HUES64 (cell line): Measurements from ENCODE around the gene DNAJC17.

Experiments used
- H3K27ac ChIP-seq: 2 replicates; pipeline ENCODE4 v1.7.0; 2013; ENCODE audit warnings: low read depth, low read length, inconsistent platforms
- H3K27me3 ChIP-seq: 2 replicates; pipeline ENCODE4 v1.6.1; 2013; ENCODE audit warnings: mild to moderate bottlenecking, low read length; ENCODE audit not compliant: insufficient read depth
- H3K36me3 ChIP-seq: 2 replicates; pipeline ENCODE4 v1.6.1; 2013; ENCODE audit warnings: mild to moderate bottlenecking, low read length; ENCODE audit not compliant: insufficient read depth
- H3K4me1 ChIP-seq: 2 replicates; pipeline ENCODE4 v1.6.1; 2013; ENCODE audit warnings: mild to moderate bottlenecking, low read length, moderate library complexity; ENCODE audit not compliant: insufficient read depth
- H3K4me3 ChIP-seq: 2 replicates; pipeline ENCODE4 v1.5.1; 2013; ENCODE audit warnings: mild to moderate bottlenecking, low read length, moderate library complexity
- H3K9ac ChIP-seq: 2 replicates; pipeline ENCODE4 v1.6.1; 2013; ENCODE audit warnings: mild to moderate bottlenecking, low read depth, low read length
- H3K9me3 ChIP-seq: 2 replicates; pipeline ENCODE4 v1.6.1; 2013; ENCODE audit warnings: low read depth, low read length; ENCODE audit not compliant: insufficient read depth
- WGBS: fragments of 150-250, 120-280 bp; methylation state at CpG from one replicate; pipeline ENCODE4 v1.1.7; 2013; ENCODE audit warnings: missing lambda C conversion rate; 5-methylcytosine and 5-hydroxymethylcytosine counted together

DNAJC17 gene

DNA sequence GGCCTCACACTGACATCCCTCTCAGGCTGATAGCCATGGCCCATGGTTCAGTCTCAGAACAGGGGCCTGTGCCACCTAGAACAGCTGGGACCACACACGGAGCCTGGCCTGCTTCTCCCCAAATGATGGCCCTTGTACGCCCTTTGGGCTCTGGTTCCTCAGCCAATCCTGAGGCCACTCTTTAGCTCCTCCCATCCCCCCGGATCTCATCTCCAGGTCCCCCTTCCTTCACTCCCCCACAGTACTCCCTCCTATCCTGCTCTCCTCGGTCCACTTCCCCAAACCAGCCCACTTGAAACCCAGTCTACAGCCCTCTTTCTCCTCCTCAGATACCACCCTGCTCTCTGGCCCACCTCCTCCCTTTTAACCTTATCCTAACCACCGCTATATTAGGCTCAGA lies 18.2 kb downstream of the DNAJC17 start:
- no peak overlapping the region for H3K27ac ChIP-seq
- H3K9ac ChIP-seq, result no peak overlapping the region
- no peaks in the 10 kb centered on the region for H3K27me3 ChIP-seq
- H3K9me3 ChIP-seq, result no peaks in the 10 kb centered on the region
- WGBS, result 89% methylated on average over 5 of the region's 5 CpGs
- H3K4me3 ChIP-seq, result no peak overlapping the region
- peaks cover 7% of the 10 kb centered on the region; the same call in 1 of the 2 replicates for H3K36me3 ChIP-seq
- peaks cover 30% of the 10 kb centered on the region for H3K4me1 ChIP-seq

DNA sequence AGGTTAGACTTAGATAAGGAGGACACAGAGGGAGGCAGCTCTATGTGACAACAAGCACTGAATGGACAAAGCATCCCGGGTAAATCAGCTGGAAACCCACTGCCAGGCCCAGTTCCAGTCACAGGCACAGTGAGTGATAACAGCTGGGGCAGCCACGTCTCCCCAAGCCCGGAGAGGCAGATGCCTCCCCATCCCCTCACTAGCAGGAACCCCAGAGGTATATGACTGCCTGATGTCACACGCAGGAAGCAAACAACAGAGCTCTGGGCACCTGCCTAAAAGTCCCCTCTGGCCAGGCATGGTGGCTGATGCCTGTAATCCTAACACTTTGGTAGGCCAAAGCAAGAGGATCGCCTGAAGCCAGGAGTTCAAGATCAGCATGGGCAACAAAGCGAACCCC lies 19.3 kb downstream of the DNAJC17 start:
- Histone ChIP-seq H3K9ac (no peak overlapping the region), H3K27me3 (no peaks in the 10 kb centered on the region), H3K9me3 (no peaks in the 10 kb centered on the region), H3K27ac (peak overlapping the region; percentile 7; the same call in 1 of the 2 replicates), H3K36me3 (peaks cover 7% of the 10 kb centered on the region; the same call in 1 of the 2 replicates), H3K4me3 (no peak overlapping the region), H3K4me1 (peaks cover 30% of the 10 kb centered on the region)
- 80% methylated on average over 6 of the region's 6 CpGs for WGBS

DNA sequence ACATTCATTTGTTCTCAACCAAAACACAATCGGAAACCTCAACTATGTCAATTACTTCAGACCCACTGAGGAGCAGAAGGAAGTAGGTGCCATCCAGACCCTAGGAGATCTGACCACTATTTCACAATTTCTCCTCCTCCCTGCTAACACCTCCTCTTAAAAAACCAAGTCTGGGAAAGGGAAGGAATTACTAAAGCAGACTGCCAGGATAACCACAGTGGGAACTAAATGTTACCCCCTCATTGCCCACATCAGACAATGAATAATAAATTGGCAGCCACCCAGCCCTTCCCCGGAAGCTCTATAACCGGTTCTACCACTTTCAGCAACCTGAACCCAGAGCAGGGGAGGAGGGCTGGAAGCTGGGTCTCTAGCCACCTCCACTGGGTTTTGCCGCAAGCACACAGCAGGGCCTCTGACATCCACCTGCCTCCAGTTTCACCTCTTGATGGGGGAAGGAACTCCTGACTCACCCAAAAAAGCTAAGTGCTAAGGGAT lies 19.9 kb downstream of the DNAJC17 start:
- peak overlapping the region; percentile 6; the same call in 1 of the 2 replicates for H3K27ac ChIP-seq
- H3K4me1 ChIP-seq, result peaks cover 30% of the 10 kb centered on the region
- H3K9me3 ChIP-seq, result no peaks in the 10 kb centered on the region
- no peak overlapping the region for H3K9ac ChIP-seq
- H3K4me3 ChIP-seq, result peak overlapping the region; percentile 17; the same call in 1 of the 2 replicates
- H3K36me3 ChIP-seq, result peaks cover 7% of the 10 kb centered on the region; the same call in 1 of the 2 replicates
- 73% methylated on average over 4 of the region's 4 CpGs for WGBS
- H3K27me3 ChIP-seq, result no peaks in the 10 kb centered on the region

DNA sequence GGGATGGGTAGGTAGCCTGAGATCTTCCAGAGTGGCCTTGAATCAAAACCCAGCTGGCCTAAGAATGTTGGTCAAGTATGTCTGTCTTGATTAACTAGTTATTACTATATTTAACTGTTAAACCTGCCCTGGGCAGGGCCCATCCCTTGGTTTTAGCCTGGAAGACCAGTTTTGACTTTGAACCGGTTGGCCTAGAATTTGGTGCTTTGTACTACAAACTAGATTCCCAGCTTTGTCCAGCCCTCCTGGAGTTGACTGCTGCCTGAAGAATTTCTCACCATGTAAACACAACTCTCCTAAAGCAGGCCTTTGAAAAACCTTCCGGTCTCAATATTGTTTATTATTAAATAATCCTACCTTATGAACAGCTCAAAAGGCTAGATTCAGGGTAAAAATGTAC lies 21.5 kb downstream of the DNAJC17 start:
- H3K9ac ChIP-seq, result no peak overlapping the region
- no peaks in the 10 kb centered on the region for H3K9me3 ChIP-seq
- no peak overlapping the region for H3K4me3 ChIP-seq
- no peaks in the 10 kb centered on the region for H3K27me3 ChIP-seq
- H3K4me1 ChIP-seq, result peaks cover 30% of the 10 kb centered on the region
- H3K36me3 ChIP-seq, result no peaks in the 10 kb centered on the region
- H3K27ac ChIP-seq, result no peak overlapping the region
- WGBS, result 91% methylated on average over 1 of the region's 2 CpGs

DNA sequence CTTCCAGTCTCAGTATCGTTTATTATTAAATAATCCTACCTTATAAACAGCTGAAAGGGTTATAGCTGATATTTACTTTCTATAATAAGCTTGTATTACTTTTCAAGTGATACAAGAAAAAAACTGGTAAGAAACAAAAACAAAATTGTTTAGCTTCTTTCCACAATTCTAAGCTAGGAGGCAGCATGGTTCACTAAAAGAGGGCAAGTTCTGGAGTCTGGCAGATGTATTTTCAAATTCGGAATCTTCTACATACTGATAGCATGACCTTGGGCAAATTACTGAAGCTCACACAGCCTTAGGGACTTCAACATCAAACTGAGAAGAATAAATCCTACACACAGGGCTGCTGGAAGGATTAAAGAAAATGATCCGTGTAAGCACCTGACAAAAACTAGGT lies 22.1 kb downstream of the DNAJC17 start:
- 97% methylated on average over 2 of the region's 3 CpGs for WGBS
- Histone ChIP-seq H3K27ac (no peak overlapping the region), H3K27me3 (no peaks in the 10 kb centered on the region), H3K4me3 (no peak overlapping the region), H3K36me3 (no peaks in the 10 kb centered on the region), H3K9ac (no peak overlapping the region), H3K9me3 (no peaks in the 10 kb centered on the region), H3K4me1 (peaks cover 30% of the 10 kb centered on the region)

DNA sequence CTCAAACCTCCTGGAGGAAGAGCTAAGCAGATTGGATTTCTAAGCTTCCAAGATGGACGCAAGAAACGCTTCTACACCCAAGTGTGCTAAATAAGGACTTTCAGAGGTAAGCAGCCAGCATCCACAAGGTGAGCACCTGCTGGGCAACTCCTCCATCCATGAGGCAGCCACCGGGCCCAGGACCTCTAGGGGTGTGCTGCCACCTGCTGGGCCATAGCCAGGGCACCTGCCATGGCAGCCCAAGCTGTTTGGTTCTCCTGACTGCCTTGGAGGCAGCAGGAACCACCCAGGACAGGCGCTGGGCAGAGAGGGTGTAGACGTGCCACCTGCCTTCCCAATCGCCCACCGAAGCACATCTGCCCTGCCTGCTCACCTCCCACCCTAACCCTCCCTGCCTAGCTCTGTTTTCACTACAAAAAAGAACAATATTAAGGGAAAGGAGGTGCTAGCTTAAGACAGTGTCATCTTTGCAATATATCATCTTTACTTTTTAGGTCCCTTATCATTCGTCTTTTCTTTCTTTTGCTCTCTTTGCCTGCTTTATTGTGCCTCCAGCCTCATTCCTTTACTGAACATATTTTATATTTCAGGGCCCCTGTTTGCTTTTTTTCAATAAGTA lies 24.6 kb downstream of the DNAJC17 start:
- Histone ChIP-seq H3K36me3 (peaks cover 17% of the 10 kb centered on the region), H3K4me3 (no peak overlapping the region), H3K4me1 (peaks cover 22% of the 10 kb centered on the region), H3K27ac (no peak overlapping the region), H3K27me3 (no peaks in the 10 kb centered on the region), H3K9me3 (no peaks in the 10 kb centered on the region), H3K9ac (no peak overlapping the region)
- 77% methylated on average over 8 of the region's 8 CpGs for WGBS

DNA sequence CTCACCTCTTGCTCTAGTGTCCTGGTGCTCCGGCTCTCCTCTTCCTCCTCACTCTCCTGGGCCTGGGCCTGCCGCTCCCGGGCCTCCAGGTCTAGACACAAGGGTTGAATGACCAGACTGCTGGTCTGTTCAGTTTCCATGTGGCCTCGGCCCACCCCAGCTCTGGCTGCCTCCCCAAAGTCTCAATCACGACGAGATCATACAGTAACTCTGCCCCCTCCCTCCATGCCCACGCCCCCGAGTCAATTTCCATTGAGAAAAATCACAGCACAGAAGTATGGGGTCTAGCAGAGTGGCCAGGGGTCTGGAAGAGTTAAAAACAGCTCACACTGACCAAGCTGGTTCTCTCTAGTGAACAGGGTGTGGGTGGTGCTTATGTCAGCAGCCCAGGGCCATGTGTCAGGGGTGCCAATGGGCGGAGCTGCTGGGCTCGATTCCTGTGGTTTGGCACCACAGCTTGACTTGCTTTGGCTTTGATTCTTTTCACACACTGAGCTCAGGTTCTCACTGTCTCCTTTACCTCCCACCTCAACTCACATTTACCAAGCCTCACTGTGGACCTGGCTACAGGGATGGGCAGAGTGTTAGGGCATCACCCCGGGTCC lies 30.6 kb downstream of the DNAJC17 start:
- 94% methylated on average over 11 of the region's 11 CpGs for WGBS
- Histone ChIP-seq H3K9ac (no peak overlapping the region), H3K27ac (no peak overlapping the region), H3K27me3 (no peaks in the 10 kb centered on the region), H3K36me3 (peaks cover 62% of the 10 kb centered on the region), H3K9me3 (no peaks in the 10 kb centered on the region), H3K4me1 (no peaks in the 10 kb centered on the region), H3K4me3 (no peak overlapping the region)

DNA sequence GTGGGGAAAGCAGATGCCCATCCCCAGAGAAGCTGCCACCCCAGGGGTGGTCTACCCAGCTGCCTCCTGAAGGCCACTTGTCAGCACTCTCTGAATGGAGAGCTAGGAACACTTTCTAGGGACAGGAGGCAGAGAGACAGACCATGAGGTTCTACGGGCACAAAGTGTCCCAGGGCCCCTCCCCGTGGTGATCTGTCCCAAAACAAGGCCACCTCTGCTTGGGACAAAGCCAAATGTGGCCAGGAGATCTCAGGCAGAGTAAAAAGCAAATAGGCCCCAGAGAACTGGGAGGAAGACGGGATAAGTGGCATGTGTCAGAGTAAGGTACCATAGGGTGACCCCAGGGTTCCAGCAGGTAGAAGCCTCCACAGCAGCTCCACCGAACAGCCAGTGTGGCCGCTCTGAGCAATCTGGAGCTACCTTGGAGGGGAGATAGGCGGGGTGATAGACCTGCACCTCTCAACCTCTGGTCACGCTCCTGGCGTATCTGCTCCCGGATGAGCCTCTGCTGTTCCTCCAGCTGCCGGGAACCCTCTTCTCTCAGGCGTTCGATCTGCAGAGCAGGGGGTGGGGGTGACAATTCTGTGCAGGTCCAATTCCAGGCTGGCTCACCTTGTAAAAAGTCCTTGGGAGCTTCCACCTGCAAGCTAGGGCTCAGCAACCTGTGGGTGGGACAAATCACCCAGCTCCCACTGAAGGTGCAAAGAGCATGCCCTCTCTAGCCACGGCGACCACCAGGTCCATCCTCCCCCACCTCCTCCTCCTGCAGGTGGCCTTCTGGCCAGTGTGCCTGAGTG lies 31.3 kb downstream of the DNAJC17 start:
- Histone ChIP-seq H3K4me3 (no peak overlapping the region), H3K9ac (no peak overlapping the region), H3K27me3 (no peaks in the 10 kb centered on the region), H3K27ac (no peak overlapping the region), H3K4me1 (no peaks in the 10 kb centered on the region), H3K36me3 (peaks cover 64% of the 10 kb centered on the region), H3K9me3 (no peaks in the 10 kb centered on the region)
- WGBS, result 94% methylated on average over 14 of the region's 14 CpGs

DNA sequence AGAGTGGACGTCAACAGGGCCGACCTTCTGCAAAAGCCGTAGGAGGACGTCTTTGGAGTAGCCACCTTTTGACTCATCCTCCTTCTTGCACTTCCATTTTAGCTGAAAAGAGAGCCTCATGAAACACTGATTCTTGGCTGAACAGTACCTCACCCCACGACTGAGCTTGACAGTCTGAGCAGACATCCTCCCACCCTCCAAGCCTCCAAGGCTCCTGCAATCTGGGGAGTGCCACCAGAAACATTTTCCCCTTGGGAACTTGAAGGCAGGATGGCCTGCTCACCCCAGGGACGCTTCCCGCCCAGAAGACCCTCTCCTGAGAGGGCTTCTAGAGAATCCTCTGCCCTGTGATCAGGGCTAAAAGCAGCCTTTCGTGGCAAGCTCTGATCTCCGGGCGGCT lies 32.3 kb downstream of the DNAJC17 start:
- Histone ChIP-seq H3K36me3 (peaks cover 64% of the 10 kb centered on the region), H3K4me3 (no peak overlapping the region), H3K9ac (no peak overlapping the region), H3K27me3 (no peaks in the 10 kb centered on the region), H3K9me3 (no peaks in the 10 kb centered on the region), H3K27ac (no peak overlapping the region), H3K4me1 (no peaks in the 10 kb centered on the region)
- WGBS, result 93% methylated on average over 10 of the region's 10 CpGs

DNA sequence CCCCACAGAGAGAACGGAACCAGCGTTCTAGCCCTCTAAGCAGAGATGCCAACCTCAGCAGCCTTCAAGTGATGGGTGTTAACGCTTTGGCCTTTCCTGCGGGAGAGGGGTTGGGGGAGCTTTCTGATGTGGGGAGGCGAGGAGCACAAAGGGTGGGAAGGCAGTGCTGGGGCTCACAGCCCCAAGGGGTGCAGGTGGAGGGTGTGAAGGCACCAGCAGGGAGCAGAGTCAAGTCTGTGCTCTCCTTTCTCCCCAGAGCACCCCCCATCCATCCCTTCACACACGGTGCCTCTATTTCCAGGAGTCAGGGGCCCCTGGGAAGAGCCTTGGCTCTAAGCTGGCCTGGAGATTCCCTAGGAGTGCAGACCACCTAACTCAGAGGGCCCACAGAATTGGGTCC lies 33.4 kb downstream of the DNAJC17 start:
- Histone ChIP-seq H3K4me1 (no peaks in the 10 kb centered on the region), H3K4me3 (no peak overlapping the region), H3K9ac (no peak overlapping the region), H3K27me3 (no peaks in the 10 kb centered on the region), H3K27ac (no peak overlapping the region), H3K9me3 (no peaks in the 10 kb centered on the region), H3K36me3 (peaks cover 57% of the 10 kb centered on the region)
- 91% methylated on average over 6 of the region's 6 CpGs for WGBS

DNA sequence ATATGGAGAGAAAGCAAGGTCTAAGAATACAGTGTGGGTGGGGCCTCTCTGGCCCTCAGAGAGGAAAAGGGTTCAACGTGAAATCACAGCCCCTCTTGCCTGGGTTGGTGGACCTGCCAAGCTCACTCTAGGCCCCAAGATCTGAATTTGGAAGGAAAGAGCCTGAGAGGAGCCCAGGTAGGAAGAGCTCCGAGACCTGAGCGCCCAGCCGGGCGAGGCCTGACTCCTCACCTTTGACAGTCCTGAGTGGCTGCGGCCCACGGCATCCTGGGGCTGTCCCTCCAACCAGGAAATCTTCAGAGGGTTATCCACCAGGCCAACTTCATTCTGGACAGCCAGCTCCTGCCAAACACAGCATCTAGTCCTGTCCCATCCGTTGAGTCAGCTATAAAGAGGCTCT lies 33.8 kb downstream of the DNAJC17 start:
- Histone ChIP-seq H3K36me3 (peaks cover 53% of the 10 kb centered on the region), H3K27ac (no peak overlapping the region), H3K4me1 (no peaks in the 10 kb centered on the region), H3K27me3 (no peaks in the 10 kb centered on the region), H3K9ac (no peak overlapping the region), H3K9me3 (no peaks in the 10 kb centered on the region), H3K4me3 (no peak overlapping the region)
- 94% methylated on average over 8 of the region's 8 CpGs for WGBS
